ENCODE results near the gene ATP6V1F. TPM values are rescaled to one million over a fixed set of nuclear protein-coding genes. Genes with fewer than 3 reads are reported as not detected.
A peak's percentile ranks its signal among the peaks of the same experiment; 100 is the strongest.

Gene ATP6V1F
- 100 to 1,000 TPM; 127 to 158 TPM for total RNA-seq

- H3K4me3 Mint-ChIP-seq, result peak within 1 kb of the TSS; percentile 88
- DNase-seq (peak; percentile 99), ATAC-seq (peak; percentile 93)
- peaks cover 15% of the 10 kb centered on the region for H3K4me1 Mint-ChIP-seq
- H3K36me3 Mint-ChIP-seq, result peaks cover 3% of the 10 kb centered on the region
- H3K9me3 Mint-ChIP-seq (ENCODE audit: low read depth), result no peaks in the 10 kb centered on the region
- H3K27ac Mint-ChIP-seq, result peak within 1 kb of the TSS; percentile 95
- CTCF ChIA-PET, result interaction anchor here (0.7 to 5.6 kb wide), 9 partner anchors 10 to 465 kb away, joined by 3 to 107 read pairs (median 5); no protein-coding TSS in a partner anchor
- H3K27me3 Mint-ChIP-seq, result no peaks in the 10 kb centered on the region
Measured at GRCh38 chr7:128862571-128863432, at the start of gene ATP6V1F. TSS of gene ATP6V1F (plus strand) at chr7:128862856. CDS start at chr7:128862905, 49 bp downstream.

GRCh38 chr7:128814499-128814898 lies 48.2 kb upstream of the ATP6V1F start:
- no peak overlapping the region for H3K27ac Mint-ChIP-seq
- no peaks in the 10 kb centered on the region for H3K4me1 Mint-ChIP-seq
- DNase-seq, result no peak
- H3K9me3 Mint-ChIP-seq (ENCODE audit: low read depth), result no peaks in the 10 kb centered on the region
- H3K36me3 Mint-ChIP-seq, result no peaks in the 10 kb centered on the region
- H3K27me3 Mint-ChIP-seq, result peaks cover 6% of the 10 kb centered on the region
- no peak for ATAC-seq
- no peak overlapping the region for H3K4me3 Mint-ChIP-seq
- CTCF ChIA-PET, result no interaction called here

GRCh38 chr7:128815289-128815942 lies 47.2 kb upstream of the ATP6V1F start:
- no peak for DNase-seq
- H3K9me3 Mint-ChIP-seq (ENCODE audit: low read depth), result no peaks in the 10 kb centered on the region
- H3K36me3 Mint-ChIP-seq, result no peaks in the 10 kb centered on the region
- peaks cover 2% of the 10 kb centered on the region for H3K4me1 Mint-ChIP-seq
- H3K27me3 Mint-ChIP-seq, result peaks cover 6% of the 10 kb centered on the region
- H3K27ac Mint-ChIP-seq, result no peak overlapping the region
- ATAC-seq, result no peak
- CTCF ChIA-PET, result interaction anchor here (0.7 kb wide), 1 partner anchor 26 kb away, joined by 3 read pairs; no protein-coding TSS in a partner anchor
- no peak overlapping the region for H3K4me3 Mint-ChIP-seq

- DNase-seq, result no peak
- Mint-ChIP-seq H3K27me3 (peaks cover 8% of the 10 kb centered on the region), H3K9me3 (ENCODE audit: low read depth) (no peaks in the 10 kb centered on the region), H3K4me1 (peaks cover 2% of the 10 kb centered on the region), H3K4me3 (no peak overlapping the region), H3K36me3 (no peaks in the 10 kb centered on the region), H3K27ac (no peak overlapping the region)
- CTCF ChIA-PET, result interaction anchor here (1.1 to 1.4 kb wide), 4 partner anchors 23 to 345 kb away, joined by 3 to 4 read pairs (median 4); no protein-coding TSS in a partner anchor
- no peak for ATAC-seq
Measured at GRCh38 chr7:128818694-128819093, 44.0 kb upstream of the ATP6V1F start.

- CTCF ChIA-PET, result interaction anchor here (1.4 kb wide), 1 partner anchor 270 kb away, joined by 3 read pairs; no protein-coding TSS in a partner anchor
- no peak overlapping the region for H3K4me3 Mint-ChIP-seq
- no peaks in the 10 kb centered on the region for H3K9me3 Mint-ChIP-seq (ENCODE audit: low read depth)
- H3K36me3 Mint-ChIP-seq, result no peaks in the 10 kb centered on the region
- H3K27me3 Mint-ChIP-seq, result peaks cover 10% of the 10 kb centered on the region
- DNase-seq, result no peak
- no peak overlapping the region for H3K27ac Mint-ChIP-seq
- H3K4me1 Mint-ChIP-seq, result peaks cover 2% of the 10 kb centered on the region
- no peak for ATAC-seq
Measured at GRCh38 chr7:128821724-128822123, 40.9 kb upstream of the ATP6V1F start.

- DNase-seq (no peak), ATAC-seq (no peak)
- Mint-ChIP-seq H3K9me3 (ENCODE audit: low read depth) (no peaks in the 10 kb centered on the region), H3K4me3 (no peak overlapping the region), H3K4me1 (peaks cover 9% of the 10 kb centered on the region), H3K36me3 (no peaks in the 10 kb centered on the region), H3K27me3 (peaks cover 42% of the 10 kb centered on the region), H3K27ac (no peak overlapping the region)
- CTCF ChIA-PET, result interaction anchor here (2.2 kb wide), 1 partner anchor 57 kb away, joined by 6 read pairs; no protein-coding TSS in a partner anchor
Measured at GRCh38 chr7:128826512-128826911, 36.1 kb upstream of the ATP6V1F start.

- CTCF ChIA-PET, result interaction anchor here (2.2 kb wide), 1 partner anchor 57 kb away, joined by 6 read pairs; no protein-coding TSS in a partner anchor
- ATAC-seq, result no peak
- Mint-ChIP-seq H3K4me3 (no peak overlapping the region), H3K9me3 (ENCODE audit: low read depth) (no peaks in the 10 kb centered on the region), H3K27me3 (peaks cover 46% of the 10 kb centered on the region), H3K27ac (no peak overlapping the region), H3K4me1 (peaks cover 9% of the 10 kb centered on the region), H3K36me3 (no peaks in the 10 kb centered on the region)
- no peak for DNase-seq
Measured at GRCh38 chr7:128826916-128827247, 35.8 kb upstream of the ATP6V1F start.

GRCh38 chr7:128827248-128827958 lies 35.3 kb upstream of the ATP6V1F start:
- H3K27ac Mint-ChIP-seq, result no peak overlapping the region
- ATAC-seq (no peak), DNase-seq (no peak)
- H3K9me3 Mint-ChIP-seq (ENCODE audit: low read depth), result no peaks in the 10 kb centered on the region
- peaks cover 46% of the 10 kb centered on the region for H3K27me3 Mint-ChIP-seq
- no peaks in the 10 kb centered on the region for H3K36me3 Mint-ChIP-seq
- no peak overlapping the region for H3K4me3 Mint-ChIP-seq
- CTCF ChIA-PET, result interaction anchor here (2.2 to 2.3 kb wide), 2 partner anchors 15 to 56 kb away, joined by 6 to 8 read pairs; no protein-coding TSS in a partner anchor
- H3K4me1 Mint-ChIP-seq, result peaks cover 9% of the 10 kb centered on the region

- H3K4me1 Mint-ChIP-seq, result peaks cover 9% of the 10 kb centered on the region
- H3K36me3 Mint-ChIP-seq, result no peaks in the 10 kb centered on the region
- no peak overlapping the region for H3K27ac Mint-ChIP-seq
- no peak overlapping the region for H3K4me3 Mint-ChIP-seq
- CTCF ChIA-PET, result interaction anchor here (2.3 kb wide), 1 partner anchor 14 kb away, joined by 8 read pairs; no protein-coding TSS in a partner anchor
- no peaks in the 10 kb centered on the region for H3K9me3 Mint-ChIP-seq (ENCODE audit: low read depth)
- ATAC-seq (no peak), DNase-seq (no peak)
- H3K27me3 Mint-ChIP-seq, result peaks cover 43% of the 10 kb centered on the region
Measured at GRCh38 chr7:128827971-128828711, 34.5 kb upstream of the ATP6V1F start.

- H3K36me3 Mint-ChIP-seq, result no peaks in the 10 kb centered on the region
- ATAC-seq (no peak), DNase-seq (no peak)
- H3K4me1 Mint-ChIP-seq, result peaks cover 9% of the 10 kb centered on the region
- H3K4me3 Mint-ChIP-seq, result no peak overlapping the region
- peaks cover 47% of the 10 kb centered on the region for H3K27me3 Mint-ChIP-seq
- no peak overlapping the region for H3K27ac Mint-ChIP-seq
- no peaks in the 10 kb centered on the region for H3K9me3 Mint-ChIP-seq (ENCODE audit: low read depth)
- CTCF ChIA-PET, result interaction anchor here (2.3 kb wide), 1 partner anchor 13 kb away, joined by 8 read pairs; no protein-coding TSS in a partner anchor
Measured at GRCh38 chr7:128829391-128830166, 33.1 kb upstream of the ATP6V1F start.

- H3K9me3 Mint-ChIP-seq (ENCODE audit: low read depth), result no peaks in the 10 kb centered on the region
- no peak within 1 kb of the TSS for H3K27ac Mint-ChIP-seq
- CTCF ChIA-PET, result interaction anchor here (0.9 to 1.1 kb wide), 2 partner anchors 10 to 11 kb away, joined by 4 read pairs; no protein-coding TSS in a partner anchor
- peaks cover 50% of the 10 kb centered on the region for H3K27me3 Mint-ChIP-seq
- peak; percentile 54 for ATAC-seq
- peak within 1 kb of the TSS; percentile 28 for H3K4me3 Mint-ChIP-seq
- peak; percentile 55 for DNase-seq
- H3K4me1 Mint-ChIP-seq, result peaks cover 9% of the 10 kb centered on the region
- H3K36me3 Mint-ChIP-seq, result no peaks in the 10 kb centered on the region
Measured at GRCh38 chr7:128830231-128831177, 32.2 kb upstream of the ATP6V1F start, which contains the start of gene FLNC. TSS of gene FLNC (plus strand) at chr7:128830406. CDS start at chr7:128830638, 232 bp downstream.
